ENCODE data around the gene PDGFRB.

PDGFRB gene

DNA sequence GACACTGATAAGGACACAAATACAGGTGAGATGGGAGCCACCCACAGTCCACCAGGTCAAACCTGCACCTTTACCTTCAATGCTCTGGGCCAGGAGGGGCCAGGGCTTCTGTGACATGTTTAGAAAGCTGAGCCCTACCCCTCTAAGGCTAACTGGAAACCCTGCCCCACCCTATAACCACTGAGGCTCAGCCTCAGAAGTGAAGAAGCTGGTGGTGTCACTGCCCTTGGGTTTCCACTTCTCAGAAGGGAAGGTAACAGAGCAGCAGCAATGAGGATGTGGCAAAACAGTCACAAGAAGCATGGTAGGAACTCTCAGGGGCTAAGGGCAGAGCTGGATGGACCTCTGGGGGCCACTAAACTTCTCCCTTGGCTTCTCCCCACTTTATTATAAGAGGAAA, 6.0 kb downstream of the PDGFRB start:
- H3K4me1 ChIP-seq (ENCODE audit: control insufficient read depth, low read length): peaks cover 4% of the 10 kb centered on the region
- no peaks in the 10 kb centered on the region for H3K36me3 ChIP-seq (ENCODE audit: control insufficient read depth, low read length)
- H3K27me3 ChIP-seq (ENCODE audit: control insufficient read depth, low read length): peaks cover 23% of the 10 kb centered on the region
- no peaks in the 10 kb centered on the region; the same call in 1 of the 2 replicates for H4K20me1 ChIP-seq (ENCODE audit: control insufficient read depth, insufficient read depth, low read depth, low read length)
- H3F3A ChIP-seq (ENCODE audit: control insufficient read depth, insufficient read depth): no peaks in the 10 kb centered on the region
- H3K79me2 ChIP-seq (ENCODE audit: control insufficient read depth, low read length): no peaks in the 10 kb centered on the region
- no peak overlapping the region for H3K4me2 ChIP-seq (ENCODE audit: low read length)
- H3K4me3 ChIP-seq (ENCODE audit: low read length): no peak overlapping the region
- H3K9me2 ChIP-seq (replicated peaks; ENCODE audit: control insufficient read depth, low read length): no peaks in the 10 kb centered on the region
- no peak overlapping the region for H3K27ac ChIP-seq (ENCODE audit: low read depth, low read length)
- no peaks in the 10 kb centered on the region for H3K9me3 ChIP-seq (ENCODE audit: control insufficient read depth, insufficient read depth, low read length)
- no peak for TF ChIP-seq EZH2phosphoT487 (IDR thresholded peaks at IDR 0.05; ENCODE audit: borderline replicate concordance, low read length)
- no peak for TF ChIP-seq CTCF (IDR thresholded peaks at IDR 0.05; ENCODE audit: low read depth, low read length, poor library complexity, severe bottlenecking)

GRCh38 chr5:150148117-150148927, 7.3 kb downstream of the PDGFRB start:
- Histone ChIP-seq H3K79me2 (ENCODE audit: control insufficient read depth, low read length) (no peaks in the 10 kb centered on the region), H3K4me1 (ENCODE audit: control insufficient read depth, low read length) (no peaks in the 10 kb centered on the region), H3K9me3 (ENCODE audit: control insufficient read depth, insufficient read depth, low read length) (no peaks in the 10 kb centered on the region), H3K27ac (ENCODE audit: low read depth, low read length) (no peak overlapping the region), H3F3A (ENCODE audit: control insufficient read depth, insufficient read depth) (no peaks in the 10 kb centered on the region), H3K27me3 (ENCODE audit: control insufficient read depth, low read length) (peaks cover 11% of the 10 kb centered on the region; the same call in 1 of the 2 replicates), H4K20me1 (ENCODE audit: control insufficient read depth, insufficient read depth, low read depth, low read length) (no peaks in the 10 kb centered on the region; the same call in 1 of the 2 replicates), H3K4me2 (ENCODE audit: low read length) (no peak overlapping the region), H3K4me3 (ENCODE audit: low read length) (no peak overlapping the region), H3K36me3 (ENCODE audit: control insufficient read depth, low read length) (no peaks in the 10 kb centered on the region), H3K9me2 (replicated peaks; ENCODE audit: control insufficient read depth, low read length) (no peaks in the 10 kb centered on the region)
- no peak for TF ChIP-seq EZH2phosphoT487 (IDR thresholded peaks at IDR 0.05; ENCODE audit: borderline replicate concordance, low read length)
- no peak for TF ChIP-seq CTCF (IDR thresholded peaks at IDR 0.05; ENCODE audit: low read depth, low read length, poor library complexity, severe bottlenecking)

DNA sequence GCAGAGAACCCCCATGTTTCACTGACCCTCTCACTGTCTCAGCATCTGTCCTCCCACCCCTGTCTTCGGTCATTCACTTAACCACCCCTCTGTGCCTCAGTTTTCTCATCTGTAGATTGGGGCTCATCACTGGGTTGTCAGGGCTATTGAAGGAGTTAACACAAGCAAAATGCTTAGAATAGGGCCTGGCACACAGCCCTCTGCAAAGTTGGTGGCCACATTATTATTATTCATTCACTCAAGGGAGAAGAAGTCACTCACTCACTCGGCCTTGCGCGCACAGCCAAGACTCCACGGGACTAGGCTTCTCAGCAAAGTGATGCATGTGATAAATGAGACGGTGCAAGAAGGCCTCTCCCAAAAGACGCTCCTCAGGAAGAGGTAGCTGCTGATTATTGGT, 8.0 kb downstream of the PDGFRB start:
- Histone ChIP-seq H3K4me1 (ENCODE audit: control insufficient read depth, low read length) (no peaks in the 10 kb centered on the region), H3K27me3 (ENCODE audit: control insufficient read depth, low read length) (peaks cover 5% of the 10 kb centered on the region; the same call in 1 of the 2 replicates), H3K9me3 (ENCODE audit: control insufficient read depth, insufficient read depth, low read length) (no peaks in the 10 kb centered on the region), H3K4me2 (ENCODE audit: low read length) (no peak overlapping the region), H3K9me2 (replicated peaks; ENCODE audit: control insufficient read depth, low read length) (no peaks in the 10 kb centered on the region), H4K20me1 (ENCODE audit: control insufficient read depth, insufficient read depth, low read depth, low read length) (no peaks in the 10 kb centered on the region), H3K27ac (ENCODE audit: low read depth, low read length) (no peak overlapping the region), H3K4me3 (ENCODE audit: low read length) (no peak overlapping the region), H3K36me3 (ENCODE audit: control insufficient read depth, low read length) (no peaks in the 10 kb centered on the region), H3F3A (ENCODE audit: control insufficient read depth, insufficient read depth) (no peaks in the 10 kb centered on the region), H3K79me2 (ENCODE audit: control insufficient read depth, low read length) (no peaks in the 10 kb centered on the region)
- TF ChIP-seq EZH2phosphoT487 (IDR thresholded peaks at IDR 0.05; ENCODE audit: borderline replicate concordance, low read length) (no peak), CTCF (IDR thresholded peaks at IDR 0.05; ENCODE audit: low read depth, low read length, poor library complexity, severe bottlenecking) (no peak)
